ENCODE measurements around the gene NEURL1.

GRCh38 chr10:103585011-103585405 lies 91.5 kb downstream of the NEURL1 start:
- TF ChIP-seq CTCF (IDR thresholded peaks at IDR 0.05) (no peak), EZH2 (IDR thresholded peaks at IDR 0.05; ENCODE audit: borderline replicate concordance, insufficient read depth, low read depth, low read length, poor library complexity, severe bottlenecking) (no peak)
